ENCODE results near the gene ARAP3. TPM values are rescaled to one million over a fixed set of nuclear protein-coding genes. Genes with fewer than 3 reads are reported as not detected.

ARAP3 gene
- total and polyA plus RNA-seq, 2 experiments from 2014 or later: 18.4 to 33.2 TPM

DNA sequence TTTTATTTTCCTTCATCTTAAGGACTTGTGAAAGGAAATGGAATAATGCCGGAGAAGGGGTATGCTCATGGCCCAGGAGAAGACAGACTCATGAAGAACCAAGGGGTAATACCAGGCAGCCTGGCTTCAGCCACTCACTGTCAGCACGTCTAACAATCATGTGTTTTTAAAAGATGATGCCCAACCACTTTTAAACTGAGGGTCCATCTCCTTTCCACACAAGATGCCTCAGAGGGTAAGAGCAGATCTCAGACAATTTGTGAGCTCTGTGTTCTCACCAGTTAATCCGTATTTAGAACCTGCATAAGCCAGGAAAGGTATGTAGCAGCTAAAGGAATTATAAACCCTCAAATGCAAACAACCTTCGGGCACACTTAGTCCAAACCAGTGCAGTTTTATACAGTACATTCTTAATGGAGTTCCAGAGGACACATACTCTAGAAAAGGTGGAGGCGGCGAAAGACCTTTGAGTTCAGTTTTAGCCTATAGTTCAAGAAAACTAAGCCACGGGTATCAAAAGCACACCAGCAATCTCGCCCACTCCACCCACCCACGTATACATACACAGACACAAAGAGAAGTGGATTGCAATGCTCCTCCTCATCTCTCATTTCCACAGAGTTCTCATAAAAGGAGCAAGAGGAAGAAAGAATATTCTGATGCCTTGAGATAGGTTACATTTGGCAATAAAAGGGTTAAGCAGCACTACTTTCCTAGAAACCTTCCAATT is 65.9 kb downstream of the ARAP3 start:
- Histone ChIP-seq H3K4me1 (ENCODE audit: insufficient read depth) (peaks cover 44% of the 10 kb centered on the region), H3K36me3 (ENCODE audit: insufficient read depth) (peaks cover 5% of the 10 kb centered on the region; the same call in 1 of the 2 replicates), H3K79me2 (replicated peaks; ENCODE audit: insufficient read depth) (peaks cover 69% of the 10 kb centered on the region), H3K27ac (ENCODE audit: low read depth) (0 out of 2 replicates have a peak overlapping the region, but pooled peaks have one; percentile 30), H4K20me1 (replicated peaks; ENCODE audit: insufficient read depth) (peaks cover 21% of the 10 kb centered on the region), H3K4me2 (peak overlapping the region; percentile 80), H3K27me3 (ENCODE audit: insufficient read depth) (no peaks in the 10 kb centered on the region), H3K9me2 (ENCODE audit: insufficient read depth) (no peaks in the 10 kb centered on the region), H2AFZ (no peak overlapping the region), H3K4me3 (peak overlapping the region; percentile 72; the same call in 1 of the 2 replicates), H3F3A (replicated peaks; ENCODE audit: low read depth) (peaks cover 10% of the 10 kb centered on the region; the same call in 1 of the 2 replicates)
- no peaks in the 10 kb centered on the region for H3K9me3 Mint-ChIP-seq
- H3K27ac Mint-ChIP-seq: peak overlapping the region; percentile 60; the same call in 1 of the 2 replicates
- TF ChIP-seq POLR2AphosphoS5 (IDR thresholded peaks at IDR 0.05; ENCODE audit: low read depth) (no peak), ZNF331 (CRISPR knock-in tag; IDR thresholded peaks at IDR 0.05; ENCODE audit: low read depth) (no peak), EZH2 (IDR thresholded peaks at IDR 0.05; ENCODE audit: low read depth, unreplicated experiment) (no peak), NANOG (IDR thresholded peaks at IDR 0.05; ENCODE audit: borderline replicate concordance) (no peak), STAT1 (IDR thresholded peaks at IDR 0.05; ENCODE audit: unreplicated experiment) (no peak), ETS1 (IDR thresholded peaks at IDR 0.05) (no peak), CTCF (conservative IDR thresholded peaks at IDR 0.05; ENCODE audit: low read depth in 2 of 2) (no peak), CREB1 (CRISPR knock-in tag; IDR thresholded peaks at IDR 0.05; ENCODE audit: low read depth) (no peak), JUNB (IDR thresholded peaks at IDR 0.05; ENCODE audit: unreplicated experiment) (no peak), EZH2phosphoT487 (IDR thresholded peaks at IDR 0.05; ENCODE audit: unreplicated experiment) (no peak), ZNF462 (CRISPR knock-in tag; IDR thresholded peaks at IDR 0.05) (no peak), REST (IDR thresholded peaks at IDR 0.05; ENCODE audit: unreplicated experiment) (no peak), ZNF114 (CRISPR knock-in tag; IDR thresholded peaks at IDR 0.05) (no peak)
- H3K4me1 Mint-ChIP-seq: peaks cover 47% of the 10 kb centered on the region
- ATAC-seq: no peak
- peaks cover 15% of the 10 kb centered on the region for H3K36me3 Mint-ChIP-seq (ENCODE audit: low read depth)
- H3K27me3 Mint-ChIP-seq (ENCODE audit: insufficient read depth, low read depth, poor library complexity): peaks cover 5% of the 10 kb centered on the region
- DNase-seq (ENCODE audit: low spot score): no peak
- peak overlapping the region; percentile 98 for H3K4me3 Mint-ChIP-seq
